Right lobe of liver (tissue), 6 donors: ENCODE data around the gene TGFBI. TPM values are rescaled to one million over a fixed set of nuclear protein-coding genes. Genes with fewer than 3 reads are reported as not detected.

Experiments
- ATAC-seq, 4 donors: fragments of 200-7000 bp; cut with Tn5 transposase; one replicate each; pipeline ENCODE4 v1.9.1; 2020; ENCODE audit warnings: mild to moderate bottlenecking in 4 of 4, moderate library complexity in 4 of 4
- DNase-seq, 3 donors: peaks; one replicate each; pipeline ENCODE4 v3.0.0-alpha.2; 2020
- H3K27ac ChIP-seq, 3 donors: fragments of 200-600 bp; one replicate each; pipeline ENCODE4 v1.8.0; 2022
- H3K27me3 ChIP-seq, 2 donors: fragments of 200-600 bp; one replicate each; pipeline ENCODE4 v1.8.0; 2022
- H3K36me3 ChIP-seq, 4 donors: fragments of 200-600 bp; sonication (generic) in 1 of 4; one replicate each; pipeline versions ENCODE4 v1.5.1 to v1.8.0; 2017 to 2022; ENCODE audit warnings: control low read depth in 1 of 4
- H3K4me1 ChIP-seq, 4 donors: fragments of 200-600 bp; sonication (generic) in 1 of 4; one replicate each; pipeline versions ENCODE4 v1.5.1 to v1.8.0; 2017 to 2022; ENCODE audit warnings: control low read depth in 1 of 4
- H3K4me3 ChIP-seq, 3 donors: fragments of 200-600 bp; one replicate each; pipeline ENCODE4 v1.8.0; 2022
- H3K9me3 ChIP-seq, 4 donors: fragments of 200-600 bp; sonication (generic) in 1 of 4; one replicate each; pipeline versions ENCODE4 v1.5.1 to v1.8.0; 2017 to 2022; ENCODE audit warnings: control low read depth in 1 of 4
- CTCF ChIP-seq, 4 donors: fragments of 200-600 bp in 3 of 4; fragments of 450-650 bp in 1 of 4; IDR thresholded peaks; one replicate each; pipeline versions ENCODE4 v1.5.1 to v1.8.0; 2016 to 2022; ENCODE audit warnings: antibody characterized with exemption in 4 of 4, mild to moderate bottlenecking in 2 of 4
- POLR2A ChIP-seq: fragments of 450-650 bp; IDR thresholded peaks from one replicate; pipeline ENCODE4 v1.6.1; 2017; ENCODE audit warnings: antibody characterized with exemption, mild to moderate bottlenecking
- WGBS: methylation state at CpG from one replicate; pipeline ENCODE4 v1.1.6; 2018; ENCODE audit warnings: low coverage, low lambda C conversion rate; ENCODE audit not compliant: insufficient coverage; ENCODE audit errors: missing lambda C conversion rate; 5-methylcytosine and 5-hydroxymethylcytosine counted together
- intact Hi-C, 2 donors: fragments of 100-400 bp; cut with DNase I; formaldehyde crosslinking; loops; one replicate each; pipeline versions ENCODE4 v1.11.2 to v1.14.1; 2022
- total RNA-seq, 6 experiments: library from RNA; depleted of rRNA in 2 of 6; stranded (reverse); fragments of >200 nt in 2 of 6; fragmentation: NEBNext Ultra II Directional in 3 of 6; extraction: Animal tissue kit (Norgen Biotek cat#: 25700) in 3 of 6; gene quantifications; one replicate each; pipeline versions ENCODE4 v1.1.0 to v1.2.4, GENCODE V29; 2016 to 2023
- donor health status: DM: no; HTN: yes; CAD: no.
- donor health status: DM: no; HTN: no; CAD: no.
- donor health status: DM: no; HTN: no; CAD: no.
- donor health status: DM: no; HTN: yes; CAD: no.
- donor health status: DM: no; HTN: yes; CAD: no.

The TGFBI gene
- total RNA-seq, 6 experiments from 2014 or later: 30.7 to 143 (median 87.2) TPM

- 80% methylated on average over 6 of the region's 8 CpGs for WGBS
- ATAC-seq: peak; percentile 50 to 69 (median 56)
- no peaks in the 10 kb centered on the region for H3K4me1 ChIP-seq
- H3K27ac ChIP-seq: no peak overlapping the region
- no peaks in the 10 kb centered on the region for H3K36me3 ChIP-seq
- H3K9me3 ChIP-seq: no peaks in the 10 kb centered on the region
- DNase-seq: no peak
- no peak for TF ChIP-seq POLR2A
- no peak for TF ChIP-seq CTCF (IDR thresholded peaks at IDR 0.05)
- H3K27me3 ChIP-seq: no peaks in the 10 kb centered on the region
- intact Hi-C loops: no loop called here
- H3K4me3 ChIP-seq: no peak overlapping the region
Measured at GRCh38 chr5:135999406-136000139, 29.2 kb upstream of the TGFBI start.

- Histone ChIP-seq H3K36me3 (no peaks in the 10 kb centered on the region), H3K27me3 (no peaks in the 10 kb centered on the region), H3K27ac (no peak overlapping the region), H3K4me1 (no peaks in the 10 kb centered on the region), H3K4me3 (no peak overlapping the region), H3K9me3 (no peaks in the 10 kb centered on the region)
- intact Hi-C loops: no loop called here
- 89% methylated on average over 2 of the region's 2 CpGs for WGBS
- TF ChIP-seq POLR2A (no peak), CTCF (IDR thresholded peaks at IDR 0.05) (no peak)
- no peak for DNase-seq
- ATAC-seq: no peak
Measured at GRCh38 chr5:136000147-136000546, 28.6 kb upstream of the TGFBI start.

GRCh38 chr5:136000932-136001331, 27.9 kb upstream of the TGFBI start:
- TF ChIP-seq CTCF (IDR thresholded peaks at IDR 0.05) (no peak), POLR2A (no peak)
- no peak for DNase-seq
- Histone ChIP-seq H3K27me3 (no peaks in the 10 kb centered on the region), H3K9me3 (no peaks in the 10 kb centered on the region), H3K4me3 (no peak overlapping the region), H3K4me1 (no peaks in the 10 kb centered on the region), H3K36me3 (no peaks in the 10 kb centered on the region), H3K27ac (no peak overlapping the region)
- ATAC-seq: peak in 3 of 4 donors; percentile 42 to 56 (median 55)
- WGBS: 42% methylated on average over 3 of the region's 3 CpGs
- intact Hi-C loops: no loop called here

- TF ChIP-seq CTCF (IDR thresholded peaks at IDR 0.05) (no peak), POLR2A (no peak)
- H3K27ac ChIP-seq: no peak overlapping the region
- no peak overlapping the region for H3K4me3 ChIP-seq
- intact Hi-C loops: no loop called here
- WGBS: 62% methylated on average over 4 of the region's 5 CpGs
- DNase-seq: no peak
- no peaks in the 10 kb centered on the region for H3K36me3 ChIP-seq
- H3K4me1 ChIP-seq: no peaks in the 10 kb centered on the region
- ATAC-seq: peak; percentile 10 to 51 (median 26)
- H3K27me3 ChIP-seq: no peaks in the 10 kb centered on the region
- H3K9me3 ChIP-seq: no peaks in the 10 kb centered on the region
Measured at GRCh38 chr5:136001466-136001981, 27.3 kb upstream of the TGFBI start.
